Breast epithelium (tissue), 4 donors: ENCODE results near the gene SOX13. TPM values are rescaled to one million over a fixed set of nuclear protein-coding genes. Genes with fewer than 3 reads are reported as not detected.

Experiments used
- DNase-seq, 2 donors: peaks; one replicate each; pipeline ENCODE4 v3.0.0-alpha.2; 2019; ENCODE audit warnings: low spot score in 2 of 2
- H3K27ac ChIP-seq, 2 donors: fragments of 200-600 bp; sonication (generic) in 1 of 2; one replicate each; pipeline ENCODE4 v1.5.1; 2016 to 2019; ENCODE audit warnings: mild to moderate bottlenecking in 1 of 2
- H3K27me3 ChIP-seq, 2 donors: fragments of 200-600 bp; sonication (generic) in 1 of 2; one replicate each; pipeline versions ENCODE4 v1.5.1 to v1.6.0; 2017 to 2019; ENCODE audit warnings: control low read depth in 1 of 2, mild to moderate bottlenecking in 1 of 2
- H3K36me3 ChIP-seq: fragments of 200-600 bp; one replicate; pipeline ENCODE4 v1.5.1; 2019
- H3K4me1 ChIP-seq, 2 donors: fragments of 200-600 bp; sonication (generic); one replicate each; pipeline ENCODE4 v1.5.1; 2016 to 2019; ENCODE audit warnings: control low read depth in 1 of 2
- H3K4me3 ChIP-seq, 3 donors: fragments of 200-600 bp; sonication (generic); 1 replicate in 2 of 3; 2 replicates in 1 of 3; pipeline ENCODE4 v1.5.1; 2016 to 2019; ENCODE audit warnings: mild to moderate bottlenecking in 3 of 3, moderate library complexity in 2 of 3
- H3K9me3 ChIP-seq, 2 donors: fragments of 200-600 bp; sonication (generic) in 1 of 2; one replicate each; pipeline ENCODE4 v1.5.1; 2016 to 2019; ENCODE audit warnings: control low read depth in 1 of 2
- CTCF ChIP-seq, 3 donors: fragments of 450-650 bp; IDR thresholded peaks; one replicate each; pipeline ENCODE4 v1.5.1; 2016 to 2017; ENCODE audit warnings: antibody characterized with exemption in 3 of 3, mild to moderate bottlenecking in 3 of 3, moderate library complexity in 3 of 3
- POLR2A ChIP-seq: fragments of 450-650 bp; IDR thresholded peaks from one replicate; pipeline ENCODE4 v1.6.1; 2016; ENCODE audit warnings: antibody characterized with exemption, mild to moderate bottlenecking, moderate library complexity
- POLR2AphosphoS5 ChIP-seq, 3 donors: sonication (generic); formaldehyde crosslinking; IDR thresholded peaks; one replicate each; pipeline ENCODE4 v1.6.1; 2017; ENCODE audit warnings: antibody characterized with exemption in 3 of 3
- intact Hi-C: fragments of 100-400 bp; cut with DNase I; formaldehyde crosslinking; loops from one replicate; pipeline ENCODE4 v1.15.1; 2023; ENCODE audit warnings: low total_unique reads
- total RNA-seq, 3 donors: library from RNA; depleted of rRNA; stranded (reverse); fragments of >200 nt; gene quantifications; one replicate each; pipeline ENCODE4 v1.1.0, GENCODE V29; 2016

Gene SOX13
- total RNA-seq, 3 donors from 2014 or later, result 22.9 to 34.7 (median 31.9) TPM

- Histone ChIP-seq H3K27ac (peak overlapping the region; percentile 29 to 57), H3K4me3 (no peak overlapping the region), H3K27me3 (no peaks in the 10 kb centered on the region), H3K36me3 (no peaks in the 10 kb centered on the region), H3K4me1 (peaks cover 12 to 27% of the 10 kb centered on the region in 2 donors), H3K9me3 (no peaks in the 10 kb centered on the region)
- intact Hi-C loops, result loop anchor here (5.0 kb wide), 2 partner anchors 55 to 265 kb away; partner anchors contain the start of genes SNRPE and SOX13
- TF ChIP-seq CTCF (IDR thresholded peaks at IDR 0.05) (peak; percentile 98 to 99 (median 99)), POLR2AphosphoS5 (IDR thresholded peaks at IDR 0.05) (peak; percentile 78 to 91 (median 79)), POLR2A (no peak)
- DNase-seq, result peak in 1 of 2 donors; percentile 46
These were observed 54.8 kb downstream of the SOX13 start for GRCh38 chr1:204127597-204128242.

DNA sequence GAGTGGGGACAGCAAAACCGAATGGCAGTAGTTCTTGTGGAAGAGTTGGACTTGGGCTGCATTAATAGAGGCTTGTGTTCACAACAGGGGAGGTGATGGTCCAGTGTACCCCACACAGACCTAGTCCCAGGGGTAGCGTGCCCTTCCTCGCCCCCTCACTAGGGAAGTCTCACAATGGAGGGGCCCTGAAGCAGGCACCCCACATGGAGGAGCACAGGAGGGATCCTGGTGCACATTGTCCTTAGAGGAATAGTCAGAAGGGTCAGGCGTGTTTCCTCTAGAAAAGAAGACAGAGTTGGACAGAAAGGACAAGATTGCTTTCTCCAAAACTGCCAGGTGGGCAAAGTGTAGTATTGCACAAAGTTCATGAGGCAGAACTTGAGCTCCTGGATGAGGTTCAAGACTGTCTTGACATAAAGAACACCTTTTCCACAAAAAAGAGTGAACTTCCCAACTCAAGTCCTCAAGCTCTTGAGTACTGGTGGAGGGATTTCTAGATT is 55.6 kb downstream of the SOX13 start:
- intact Hi-C loops, result loop anchor here (5.0 kb wide), 2 partner anchors 56 to 266 kb away; partner anchors contain the start of genes SNRPE and SOX13
- H3K4me1 ChIP-seq, result peaks cover 12 to 27% of the 10 kb centered on the region in 2 donors
- no peaks in the 10 kb centered on the region for H3K9me3 ChIP-seq
- peak overlapping the region; percentile 84 to 86 for H3K27ac ChIP-seq
- no peak overlapping the region for H3K4me3 ChIP-seq
- no peak for TF ChIP-seq POLR2AphosphoS5 (IDR thresholded peaks at IDR 0.05)
- no peak for TF ChIP-seq CTCF (IDR thresholded peaks at IDR 0.05)
- no peak for TF ChIP-seq POLR2A
- H3K36me3 ChIP-seq, result no peaks in the 10 kb centered on the region
- no peak for DNase-seq
- H3K27me3 ChIP-seq, result no peaks in the 10 kb centered on the region

DNA sequence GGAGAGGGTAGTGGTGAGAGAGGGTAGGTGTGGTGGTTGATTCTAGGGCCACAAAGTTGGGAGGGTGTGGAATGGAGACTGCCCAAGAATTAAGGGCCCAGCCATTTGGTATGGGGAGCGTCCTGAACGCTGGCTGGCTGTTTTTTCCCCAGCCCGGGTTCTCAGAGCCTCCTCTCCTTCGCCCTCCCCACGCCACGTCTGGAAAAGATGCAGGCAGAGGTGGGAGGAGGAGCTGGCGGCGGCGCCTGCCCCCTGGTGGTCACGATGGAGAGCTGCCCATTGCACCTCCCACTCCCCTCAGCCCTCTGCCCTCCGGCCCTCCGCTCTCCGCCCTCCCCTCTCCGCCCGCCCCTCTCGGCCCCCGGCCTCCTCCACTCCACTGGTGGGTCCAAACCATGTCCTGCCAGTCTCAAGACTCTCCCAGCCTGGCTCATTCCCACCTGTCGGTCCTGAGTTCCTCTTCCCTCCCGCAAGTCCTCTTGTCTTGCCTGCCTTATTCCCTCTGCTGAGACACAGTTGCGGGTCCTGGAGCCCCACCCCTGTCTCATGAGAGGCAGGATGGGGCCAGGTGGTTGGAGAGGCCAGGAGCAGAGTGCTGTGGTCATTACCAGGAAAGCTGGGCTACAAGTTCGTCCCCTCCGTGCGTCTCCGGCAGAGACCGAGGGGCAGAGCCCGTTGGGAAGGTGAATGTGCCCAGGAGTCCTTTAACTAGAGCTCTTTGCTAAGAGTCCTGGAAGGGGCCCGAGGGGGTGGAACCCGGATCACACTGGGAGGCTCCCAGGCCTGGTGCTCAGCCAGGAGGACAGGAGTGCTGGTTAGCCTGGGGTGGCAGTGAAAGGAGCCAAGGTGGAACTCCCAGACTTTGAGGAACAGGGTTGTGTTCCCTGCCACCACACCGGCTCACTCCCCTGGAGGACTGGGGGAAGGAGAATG is 56.3 kb downstream of the SOX13 start:
- Histone ChIP-seq H3K4me3 (peak overlapping the region in 2 of 3 donors; percentile 44 to 62), H3K4me1 (peaks cover 12 to 27% of the 10 kb centered on the region in 2 donors), H3K9me3 (no peaks in the 10 kb centered on the region), H3K36me3 (no peaks in the 10 kb centered on the region), H3K27ac (peak overlapping the region; percentile 84 to 86), H3K27me3 (no peaks in the 10 kb centered on the region)
- intact Hi-C loops, result loop anchor here (5.0 kb wide), 2 partner anchors 57 to 267 kb away; partner anchors contain the start of genes SNRPE and SOX13
- peak; percentile 17 for TF ChIP-seq POLR2A
- peak; percentile 86 to 93 (median 90) for TF ChIP-seq CTCF (IDR thresholded peaks at IDR 0.05)
- TF ChIP-seq POLR2AphosphoS5 (IDR thresholded peaks at IDR 0.05), result peak in 1 of 3 donors; percentile 52
- peak; percentile 88 to 89 for DNase-seq

DNA sequence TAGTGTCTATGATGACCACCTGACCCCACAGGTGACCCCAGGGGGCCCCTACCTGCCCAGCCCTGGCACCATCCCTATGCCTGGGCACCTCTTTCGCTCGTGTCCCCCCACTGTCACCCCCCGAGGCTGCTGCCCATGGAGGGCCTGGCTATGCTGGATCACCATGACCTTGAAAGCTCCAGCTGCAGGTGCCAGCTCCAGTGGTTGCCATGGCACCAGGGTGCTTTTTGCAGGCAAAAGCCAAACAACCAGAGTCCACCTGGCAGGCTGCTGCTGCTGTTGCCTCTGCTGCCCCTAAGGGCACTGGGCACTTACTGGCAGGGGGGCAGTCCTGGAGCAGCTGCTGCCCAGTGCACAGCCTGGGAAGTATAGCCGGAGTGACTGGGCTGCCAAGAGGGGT is 57.3 kb downstream of the SOX13 start:
- Histone ChIP-seq H3K27ac (peak overlapping the region; percentile 84 to 86), H3K27me3 (no peaks in the 10 kb centered on the region), H3K36me3 (no peaks in the 10 kb centered on the region), H3K9me3 (no peaks in the 10 kb centered on the region), H3K4me3 (no peak overlapping the region), H3K4me1 (peaks cover 12 to 27% of the 10 kb centered on the region in 2 donors)
- DNase-seq, result peak in 1 of 2 donors; percentile 51
- TF ChIP-seq CTCF (IDR thresholded peaks at IDR 0.05) (no peak), POLR2AphosphoS5 (IDR thresholded peaks at IDR 0.05) (no peak), POLR2A (no peak)
- intact Hi-C loops, result no loop called here
